Ovary (tissue), 3 donors: ENCODE measurements around the gene OR6Q1.
"Not testable (repeated sequence)": the region's sequence is repeated elsewhere in the genome, so short reads cannot be mapped to it uniquely, and the experiment has no call there.

Source experiments
- POLR2A ChIP-seq: fragments of 450-650 bp; IDR thresholded peaks from one replicate; pipeline ENCODE4 v1.6.1; 2017; ENCODE audit warnings: antibody characterized with exemption, mild to moderate bottlenecking, moderate library complexity
- TF ChIP-seq, protein P1 (sequence below), 3 donors: fragments of 450-650 bp in 2 of 3; fragments of 200-600 bp in 1 of 3; IDR thresholded peaks; one replicate each; pipeline versions ENCODE4 v1.5.1 to v1.8.0; 2016 to 2022; ENCODE audit warnings: antibody characterized with exemption in 3 of 3, mild to moderate bottlenecking in 1 of 3
- donor health status: DM: no; HTN: no; CAD: no.

DNA sequence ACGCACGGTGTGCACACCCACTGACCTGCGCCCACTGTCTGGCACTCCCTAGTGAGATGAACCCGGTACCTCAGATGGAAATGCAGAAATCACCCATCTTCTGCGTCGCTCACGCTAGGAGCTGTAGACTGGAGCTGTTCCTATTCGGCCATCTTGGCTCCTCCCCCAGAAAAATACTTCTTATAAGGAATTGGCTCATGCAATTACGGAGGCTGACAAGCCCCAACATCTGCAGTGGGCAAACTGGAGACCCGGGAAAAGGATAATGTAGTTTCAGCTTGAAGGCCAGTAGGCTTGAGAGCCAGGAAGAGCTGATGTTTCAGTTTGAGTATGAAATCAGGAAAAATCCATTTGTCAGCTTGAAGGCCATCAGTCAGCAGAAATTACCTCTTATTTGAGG is 30.7 kb upstream of the OR6Q1 start:
- TF ChIP-seq, protein P1, sequence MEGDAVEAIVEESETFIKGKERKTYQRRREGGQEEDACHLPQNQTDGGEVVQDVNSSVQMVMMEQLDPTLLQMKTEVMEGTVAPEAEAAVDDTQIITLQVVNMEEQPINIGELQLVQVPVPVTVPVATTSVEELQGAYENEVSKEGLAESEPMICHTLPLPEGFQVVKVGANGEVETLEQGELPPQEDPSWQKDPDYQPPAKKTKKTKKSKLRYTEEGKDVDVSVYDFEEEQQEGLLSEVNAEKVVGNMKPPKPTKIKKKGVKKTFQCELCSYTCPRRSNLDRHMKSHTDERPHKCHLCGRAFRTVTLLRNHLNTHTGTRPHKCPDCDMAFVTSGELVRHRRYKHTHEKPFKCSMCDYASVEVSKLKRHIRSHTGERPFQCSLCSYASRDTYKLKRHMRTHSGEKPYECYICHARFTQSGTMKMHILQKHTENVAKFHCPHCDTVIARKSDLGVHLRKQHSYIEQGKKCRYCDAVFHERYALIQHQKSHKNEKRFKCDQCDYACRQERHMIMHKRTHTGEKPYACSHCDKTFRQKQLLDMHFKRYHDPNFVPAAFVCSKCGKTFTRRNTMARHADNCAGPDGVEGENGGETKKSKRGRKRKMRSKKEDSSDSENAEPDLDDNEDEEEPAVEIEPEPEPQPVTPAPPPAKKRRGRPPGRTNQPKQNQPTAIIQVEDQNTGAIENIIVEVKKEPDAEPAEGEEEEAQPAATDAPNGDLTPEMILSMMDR (IDR thresholded peaks at IDR 0.05): not testable (repeated sequence)
- TF ChIP-seq POLR2A: not testable (repeated sequence)
